Activated T-cell treated with anti-CD3 and anti-CD28 coated beads, Interleukin-2, amount 50 U/mL, for 72 hours (primary cell): ENCODE results near the gene ITM2C. TPM values are rescaled to one million over a fixed set of nuclear protein-coding genes. Genes with fewer than 3 reads are reported as not detected.

Experiments used
- ATAC-seq, 2 donors: fragments of 150-1000 bp; cut with Tn5 transposase; replicated peaks in 1 of 2; 2 replicates each; pipeline ENCODE4 v1.10.0; 2021; ENCODE audit warnings: moderate library complexity in 2 of 2, mild to moderate bottlenecking in 1 of 2
- DNase-seq, 2 donors: peaks; one replicate each; pipeline ENCODE4 v3.0.0; 2021 to 2022; ENCODE audit warnings: mixed read lengths in 1 of 2
- H3K27ac Mint-ChIP-seq: one replicate; pipeline ENCODE4 v1.8.0; 2022; ENCODE audit warnings: mild to moderate bottlenecking, moderate library complexity, mixed read lengths
- H3K27me3 Mint-ChIP-seq: one replicate; pipeline ENCODE4 v1.8.0; 2022; ENCODE audit warnings: low read depth, mixed read lengths
- H3K36me3 Mint-ChIP-seq, 2 donors: one replicate each; pipeline ENCODE4 v1.8.0; 2022; ENCODE audit warnings: mixed read lengths in 2 of 2, mild to moderate bottlenecking in 1 of 2; ENCODE audit not compliant: insufficient read depth in 2 of 2
- H3K4me1 Mint-ChIP-seq: one replicate; pipeline ENCODE4 v1.8.0; 2022; ENCODE audit warnings: low read depth, mixed read lengths
- H3K4me3 Mint-ChIP-seq, 2 donors: one replicate each; pipeline ENCODE4 v1.8.0; 2022; ENCODE audit warnings: mild to moderate bottlenecking in 2 of 2, mixed read lengths in 2 of 2, moderate library complexity in 2 of 2
- H3K9me3 Mint-ChIP-seq, 2 donors: one replicate each; pipeline ENCODE4 v1.8.0; 2022; ENCODE audit warnings: mixed read lengths in 2 of 2
- total RNA-seq, 2 donors: library from RNA; stranded (reverse); gene quantifications; one replicate each; pipeline ENCODE4 v1.2.3, GENCODE V29; 2022

ITM2C gene
- total RNA-seq, 2 donors from 2014 or later = 42.8 to 58.7 TPM

GRCh38 chr2:230872151-230872967 lies 7.6 kb downstream of the ITM2C start:
- Mint-ChIP-seq H3K4me1 (peaks cover 31% of the 10 kb centered on the region), H3K36me3 (no peaks in the 10 kb centered on the region), H3K27ac (no peak overlapping the region), H3K4me3 (peak overlapping the region in 1 of 2 donors; percentile 44), H3K9me3 (no peaks in the 10 kb centered on the region), H3K27me3 (no peaks in the 10 kb centered on the region)
- ATAC-seq = no peak
- no peak for DNase-seq

- Mint-ChIP-seq H3K4me1 (peaks cover 38% of the 10 kb centered on the region), H3K27ac (no peak overlapping the region), H3K36me3 (no peaks in the 10 kb centered on the region), H3K9me3 (no peaks in the 10 kb centered on the region), H3K4me3 (peak overlapping the region in 1 of 2 donors; percentile 44), H3K27me3 (no peaks in the 10 kb centered on the region)
- DNase-seq = peak in 1 of 2 donors; percentile 27
- peak; percentile 29 to 47 for ATAC-seq
These were observed 8.4 kb downstream of the ITM2C start for GRCh38 chr2:230872968-230873660.

GRCh38 chr2:230873661-230874401 lies 9.1 kb downstream of the ITM2C start:
- Mint-ChIP-seq H3K36me3 (no peaks in the 10 kb centered on the region), H3K9me3 (no peaks in the 10 kb centered on the region), H3K4me3 (peak overlapping the region in 1 of 2 donors; percentile 16), H3K27ac (no peak overlapping the region), H3K27me3 (no peaks in the 10 kb centered on the region), H3K4me1 (peaks cover 39% of the 10 kb centered on the region)
- ATAC-seq (peak; percentile 12 to 34), DNase-seq (no peak)

- Mint-ChIP-seq H3K4me3 (peak overlapping the region in 1 of 2 donors; percentile 13), H3K27ac (no peak overlapping the region), H3K9me3 (no peaks in the 10 kb centered on the region), H3K36me3 (no peaks in the 10 kb centered on the region), H3K4me1 (peaks cover 39% of the 10 kb centered on the region), H3K27me3 (no peaks in the 10 kb centered on the region)
- DNase-seq (no peak), ATAC-seq (no peak)
These were observed 9.7 kb downstream of the ITM2C start for GRCh38 chr2:230874456-230874855.

GRCh38 chr2:230874876-230875275 lies 10.1 kb downstream of the ITM2C start:
- no peaks in the 10 kb centered on the region for H3K9me3 Mint-ChIP-seq
- H3K27me3 Mint-ChIP-seq = no peaks in the 10 kb centered on the region
- H3K36me3 Mint-ChIP-seq = no peaks in the 10 kb centered on the region
- DNase-seq (no peak), ATAC-seq (no peak)
- H3K4me1 Mint-ChIP-seq = peaks cover 38% of the 10 kb centered on the region
- H3K4me3 Mint-ChIP-seq = no peak overlapping the region
- H3K27ac Mint-ChIP-seq = no peak overlapping the region

- DNase-seq = no peak
- H3K9me3 Mint-ChIP-seq = no peaks in the 10 kb centered on the region
These were observed 10.9 kb downstream of the ITM2C start for GRCh38 chr2:230875347-230876315.

GRCh38 chr2:230877116-230877758 lies 12.5 kb downstream of the ITM2C start:
- H3K27me3 Mint-ChIP-seq = no peaks in the 10 kb centered on the region
- peak overlapping the region; percentile 33 to 37 for H3K4me3 Mint-ChIP-seq
- H3K9me3 Mint-ChIP-seq = no peaks in the 10 kb centered on the region
- no peak overlapping the region for H3K27ac Mint-ChIP-seq
- peaks cover 33% of the 10 kb centered on the region for H3K4me1 Mint-ChIP-seq
- DNase-seq = no peak
- ATAC-seq = no peak
- H3K36me3 Mint-ChIP-seq = no peaks in the 10 kb centered on the region

More at GRCh38 chr2:230875347-230876315, 10.9 kb downstream of the ITM2C start:
- ATAC-seq = no peak
- Mint-ChIP-seq H3K27ac (no peak overlapping the region), H3K4me3 (no peak overlapping the region), H3K4me1 (peaks cover 33% of the 10 kb centered on the region), H3K36me3 (no peaks in the 10 kb centered on the region), H3K27me3 (no peaks in the 10 kb centered on the region)

- Mint-ChIP-seq H3K9me3 (no peaks in the 10 kb centered on the region), H3K36me3 (no peaks in the 10 kb centered on the region), H3K27me3 (no peaks in the 10 kb centered on the region), H3K27ac (no peak overlapping the region), H3K4me3 (peak overlapping the region; percentile 33 to 39), H3K4me1 (peaks cover 28% of the 10 kb centered on the region)
- DNase-seq = peak; percentile 50 to 62
- ATAC-seq = peak; percentile 81 to 88
These were observed 13.2 kb downstream of the ITM2C start for GRCh38 chr2:230877759-230878598.

GRCh38 chr2:230878599-230879188 lies 14.0 kb downstream of the ITM2C start:
- Mint-ChIP-seq H3K27ac (no peak overlapping the region), H3K4me3 (no peak overlapping the region), H3K36me3 (no peaks in the 10 kb centered on the region), H3K4me1 (peaks cover 27% of the 10 kb centered on the region), H3K9me3 (no peaks in the 10 kb centered on the region), H3K27me3 (no peaks in the 10 kb centered on the region)
- ATAC-seq (no peak), DNase-seq (no peak)

- Mint-ChIP-seq H3K4me1 (peaks cover 24% of the 10 kb centered on the region), H3K9me3 (no peaks in the 10 kb centered on the region), H3K27ac (no peak overlapping the region), H3K4me3 (no peak overlapping the region), H3K27me3 (no peaks in the 10 kb centered on the region), H3K36me3 (no peaks in the 10 kb centered on the region)
- DNase-seq (no peak), ATAC-seq (no peak)
These were observed 14.6 kb downstream of the ITM2C start for GRCh38 chr2:230879271-230879882.

- H3K27ac Mint-ChIP-seq = no peak overlapping the region
- peaks cover 21% of the 10 kb centered on the region for H3K4me1 Mint-ChIP-seq
- H3K27me3 Mint-ChIP-seq = no peaks in the 10 kb centered on the region
- H3K9me3 Mint-ChIP-seq = no peaks in the 10 kb centered on the region
- DNase-seq = no peak
- H3K36me3 Mint-ChIP-seq = no peaks in the 10 kb centered on the region
- H3K4me3 Mint-ChIP-seq = no peak overlapping the region
- ATAC-seq = no peak
These were observed 15.1 kb downstream of the ITM2C start for GRCh38 chr2:230879891-230880290.
